G401 (cell line): ENCODE measurements around the gene CCDC167. TPM values are rescaled to one million over a fixed set of nuclear protein-coding genes. Genes with fewer than 3 reads are reported as not detected.

Experiments
- DNase-seq: peaks from one replicate; pipeline ENCODE4 v3.0.0-alpha.2; 2015; ENCODE audit warnings: low spot score
- in situ Hi-C: cut with HindIII; loops from 2 replicates; pipeline ENCODE4 v1.10.0; 2016; ENCODE audit warnings: low sequenced_read_pairs, mixed read lengths
- total RNA-seq: library from RNA; depleted of rRNA; stranded (reverse); fragments of >200 nt; shearing (Covaris generic); gene quantifications from 2 replicates; pipeline ENCODE4 v1.2.3, GENCODE V29; 2014

Gene CCDC167
- total RNA-seq, 1 experiment from 2014 or later: 52.4 TPM

DNA sequence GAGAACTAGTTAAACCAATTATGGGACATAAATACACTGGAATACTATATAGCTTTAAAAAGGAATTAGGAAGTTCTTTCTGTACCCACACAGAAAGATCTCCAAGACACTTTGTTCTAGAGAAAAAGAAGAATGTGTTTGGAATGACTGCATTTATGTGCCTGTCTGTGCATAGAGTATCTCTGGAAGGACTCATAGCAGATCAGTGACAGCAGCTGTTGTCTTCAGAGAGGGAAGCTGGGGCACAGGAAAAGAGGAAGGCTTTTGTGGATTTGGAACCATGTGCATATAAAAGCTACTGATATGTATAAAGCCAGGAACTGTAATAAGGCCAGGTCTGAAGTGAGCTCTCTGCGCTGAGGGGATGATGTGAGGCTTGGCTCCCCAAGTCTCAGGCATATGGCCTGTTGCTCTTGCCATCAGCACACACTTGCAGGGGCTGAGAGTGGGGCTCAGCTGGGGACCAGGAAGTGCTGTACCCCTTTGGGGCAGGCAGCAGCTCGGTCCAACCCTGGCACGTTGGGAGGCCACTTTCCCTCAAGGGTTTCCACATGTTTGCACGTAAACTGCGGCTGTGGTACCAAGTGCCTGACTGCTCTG, 31.8 kb upstream of the CCDC167 start:
- peak; percentile 22 for DNase-seq
- in situ Hi-C loops: no loop called here

DNA sequence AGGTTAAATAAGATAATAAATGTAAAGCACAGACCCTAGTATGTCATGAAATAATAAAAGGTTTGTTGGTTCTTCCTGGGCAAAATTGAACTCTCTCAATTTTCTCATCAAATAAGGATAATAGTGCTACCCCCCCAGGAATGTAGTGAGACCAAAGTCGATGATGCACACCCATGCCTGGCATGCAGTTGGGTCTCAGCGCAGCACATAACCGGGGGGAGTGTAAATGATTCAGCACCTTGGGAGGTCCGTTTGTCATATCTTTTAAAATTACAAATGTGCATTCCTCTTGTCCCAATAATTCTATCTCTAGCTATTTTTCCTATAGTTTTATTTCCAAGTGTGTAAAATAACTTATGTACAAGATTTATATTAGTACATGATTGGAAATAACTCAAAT, 31.3 kb upstream of the CCDC167 start:
- in situ Hi-C loops: no loop called here

DNA sequence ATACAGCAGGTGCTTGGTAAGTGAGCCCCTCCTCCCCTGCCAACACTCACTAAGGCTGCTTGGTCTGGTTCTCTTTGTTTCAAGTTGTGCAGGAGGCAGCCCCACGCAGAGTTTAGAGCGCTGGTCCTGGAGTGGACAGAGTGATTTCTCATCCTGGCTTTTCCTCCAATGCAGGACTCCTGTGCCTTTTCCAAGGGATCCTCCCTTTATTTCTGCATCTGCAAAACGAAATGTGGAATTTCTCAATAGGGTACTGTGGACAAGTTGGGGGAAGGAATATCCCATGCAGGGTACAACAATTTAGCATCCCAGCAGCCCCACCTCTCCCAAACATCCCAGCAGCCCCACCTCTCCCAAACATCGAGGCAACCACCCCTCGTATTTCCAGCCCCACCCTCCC, 30.6 kb upstream of the CCDC167 start:
- no peak for DNase-seq
- in situ Hi-C loops: no loop called here

More for the DNA sequence above, 31.3 kb upstream of the CCDC167 start:
- no peak for DNase-seq

DNA sequence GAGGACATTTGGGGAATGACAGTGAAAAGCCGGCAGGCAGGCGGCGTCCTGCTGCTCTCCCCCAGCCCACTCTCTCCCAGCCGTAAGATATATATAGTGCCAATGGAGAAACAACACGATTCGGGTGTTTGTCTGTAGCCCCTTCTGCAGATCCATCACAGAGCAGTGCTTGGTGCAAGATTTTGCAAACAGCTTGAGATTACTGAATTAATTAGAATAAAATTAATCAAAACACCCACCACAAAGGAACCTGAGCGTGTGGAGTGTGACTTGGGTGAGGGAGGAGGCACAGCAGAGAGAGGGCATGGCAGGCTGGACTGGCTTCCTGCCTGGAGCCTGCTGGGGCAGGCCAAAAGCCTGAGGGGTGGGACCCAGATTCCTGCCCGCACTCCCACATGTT, 28.8 kb upstream of the CCDC167 start:
- in situ Hi-C loops: no loop called here

DNA sequence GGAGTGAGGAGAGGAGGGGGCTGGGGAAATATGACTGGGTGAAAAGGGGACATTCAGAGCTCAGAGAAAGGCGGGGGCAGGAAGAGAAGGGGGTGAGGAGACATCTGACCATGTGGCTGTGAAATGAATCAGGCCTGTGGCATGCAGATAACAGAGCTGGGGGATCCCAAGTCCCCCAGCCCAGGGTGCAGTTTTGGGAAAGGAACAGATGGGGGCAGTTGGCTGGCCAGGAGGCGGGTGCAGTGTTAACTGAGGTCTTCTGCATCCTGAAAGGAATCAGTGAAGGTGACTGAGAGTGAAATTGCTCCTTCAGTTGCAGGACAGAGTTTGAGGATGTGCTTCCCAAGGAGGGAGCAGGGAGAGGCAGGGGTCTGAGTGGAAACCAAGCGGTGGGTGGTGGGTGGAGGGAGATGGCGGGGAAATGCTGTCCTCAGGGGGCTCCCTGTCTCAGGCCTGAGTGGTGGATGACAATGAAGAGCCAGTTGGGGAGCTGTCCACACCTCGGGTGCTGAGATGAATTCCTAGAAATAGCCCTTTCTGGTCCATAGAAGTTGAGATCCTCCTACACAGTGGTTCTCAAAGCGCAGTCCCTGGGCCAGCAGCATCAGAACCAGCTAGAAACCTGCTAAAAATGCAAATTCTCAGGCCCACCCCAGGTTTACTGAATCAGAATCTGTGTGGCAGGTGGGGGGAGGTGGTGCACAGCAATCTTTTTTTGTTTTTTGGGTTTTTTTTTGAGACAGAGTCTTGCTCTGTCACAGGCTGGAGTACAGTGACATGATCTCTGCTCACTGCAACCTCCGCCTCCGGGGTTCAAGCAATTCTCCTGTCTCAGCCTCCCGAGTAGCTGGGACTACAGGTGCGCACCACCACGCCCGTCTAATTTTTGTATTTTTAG, 26.0 kb upstream of the CCDC167 start:
- in situ Hi-C loops: no loop called here
- no peak for DNase-seq

More for the DNA sequence above, 28.8 kb upstream of the CCDC167 start:
- DNase-seq: no peak

DNA sequence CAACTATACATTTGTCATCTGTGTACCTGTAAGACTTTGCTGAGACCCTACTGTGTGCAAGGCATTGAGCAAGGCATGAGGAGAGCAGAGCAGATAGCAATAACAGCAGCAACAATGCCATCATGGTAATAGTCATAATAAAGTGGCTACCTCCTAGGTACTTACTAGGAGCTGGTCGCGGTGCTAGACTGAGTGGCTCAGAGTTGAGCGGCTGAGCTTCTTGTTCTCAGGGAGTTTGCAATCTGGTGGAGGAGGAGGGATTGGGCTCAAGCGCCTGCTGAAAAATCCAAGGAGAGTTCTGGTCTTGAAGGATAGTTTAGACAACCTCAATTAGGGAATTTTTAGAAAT, 25.3 kb upstream of the CCDC167 start:
- no peak for DNase-seq
- in situ Hi-C loops: no loop called here

DNA sequence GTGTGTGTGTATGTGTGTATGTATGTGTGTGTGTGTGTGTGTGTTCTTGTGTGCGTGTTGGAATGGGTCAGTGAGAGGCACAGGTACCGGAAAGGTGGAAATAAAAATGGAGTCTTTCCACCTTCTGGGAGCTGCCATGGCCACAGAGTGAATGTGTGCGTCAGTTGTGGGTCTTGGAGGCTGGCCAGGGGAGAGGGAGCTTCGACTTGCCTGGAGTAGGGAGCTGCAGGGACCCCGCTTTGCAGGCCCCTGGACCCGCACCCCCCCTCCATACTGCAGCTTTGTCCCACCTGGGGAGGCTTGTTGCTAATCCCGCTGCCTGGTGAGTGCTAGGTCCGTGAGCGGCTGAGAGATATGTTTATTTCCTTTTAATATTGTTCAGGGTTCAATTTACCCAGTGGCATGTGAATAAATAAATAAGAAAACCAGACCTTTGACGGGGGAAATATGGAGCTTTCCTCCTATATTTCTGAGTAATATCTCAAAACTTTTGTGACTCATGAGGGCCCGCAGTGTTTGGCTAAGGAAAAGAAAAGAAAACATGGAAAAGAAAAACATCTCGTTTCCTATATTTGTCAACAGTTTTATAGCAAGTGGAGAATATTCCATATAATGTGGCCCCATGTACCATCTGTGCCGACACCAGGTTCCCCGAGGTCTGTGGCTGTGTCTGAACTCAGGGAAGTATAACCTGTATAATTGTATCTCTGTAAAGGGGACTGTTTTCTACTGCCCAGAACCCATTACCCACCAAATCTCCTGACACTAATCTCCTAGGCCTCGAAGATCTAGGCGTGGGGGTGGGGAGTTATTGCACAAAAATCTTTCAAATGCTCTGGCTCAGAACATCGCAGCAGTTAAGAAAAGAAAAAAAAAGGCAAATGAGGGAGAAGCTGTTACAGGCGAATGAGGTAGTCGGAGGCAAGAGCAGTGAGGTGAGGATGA, 24.6 kb upstream of the CCDC167 start:
- DNase-seq: no peak
- in situ Hi-C loops: no loop called here

DNA sequence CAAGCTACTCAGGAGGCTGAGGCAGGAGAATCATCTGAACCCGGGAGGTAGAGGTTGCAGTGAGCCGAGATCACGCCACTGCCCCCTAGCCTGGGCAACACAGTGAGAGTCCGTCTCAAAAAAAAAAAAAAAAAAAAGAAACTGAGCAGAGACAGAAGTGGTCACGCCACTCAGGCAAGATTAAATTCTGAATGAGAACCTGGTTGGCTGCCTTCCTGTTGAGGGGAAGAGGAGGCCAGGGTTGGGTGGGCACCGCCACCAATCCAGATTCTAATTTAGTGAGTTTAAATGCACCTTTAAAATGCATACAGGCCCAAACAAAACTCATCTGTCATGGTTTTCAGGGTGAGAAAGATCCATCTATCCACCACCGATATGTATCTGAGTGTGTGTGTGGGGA, 23.7 kb upstream of the CCDC167 start:
- no peak for DNase-seq
- in situ Hi-C loops: no loop called here

DNA sequence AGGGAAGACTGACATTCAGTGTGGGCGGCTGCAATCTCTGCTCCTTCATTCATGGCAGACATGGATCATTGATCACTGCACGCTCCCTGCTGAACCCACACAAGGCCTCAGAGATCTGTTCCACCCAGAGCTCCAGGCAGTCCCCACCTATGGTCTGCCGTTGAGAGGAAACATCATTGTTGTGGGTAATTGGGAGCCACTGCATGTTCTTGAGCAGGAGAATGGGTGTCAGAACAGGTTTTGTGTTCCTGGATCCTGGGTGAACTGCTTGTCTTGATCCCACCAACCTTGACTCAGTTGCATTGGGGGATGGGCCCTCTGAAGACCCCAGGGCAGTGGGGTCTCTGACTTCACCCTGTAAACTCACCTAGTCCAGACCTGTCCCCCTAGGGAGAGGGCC, 23.1 kb upstream of the CCDC167 start:
- in situ Hi-C loops: no loop called here

DNA sequence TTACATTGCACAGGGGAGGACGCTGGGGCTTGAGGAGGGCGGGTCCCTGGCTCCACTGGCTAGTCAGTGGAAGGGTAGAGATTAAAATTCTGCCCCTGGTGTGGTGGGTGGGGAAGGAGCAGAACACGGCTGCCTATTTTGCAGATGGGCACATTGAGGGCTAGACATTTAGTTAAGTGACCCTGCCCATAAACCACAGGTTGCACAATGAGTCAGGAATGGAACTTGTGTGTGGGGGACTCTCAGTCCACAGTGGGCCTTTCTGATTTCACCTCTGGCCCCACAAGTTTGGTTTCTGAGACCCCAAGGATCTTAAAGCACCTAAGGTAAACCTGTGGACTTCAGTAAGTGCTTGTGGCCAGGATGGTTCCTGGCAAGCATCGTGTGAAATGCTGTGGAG, 22.0 kb upstream of the CCDC167 start:
- in situ Hi-C loops: no loop called here
- DNase-seq: no peak

More for the DNA sequence above, 23.1 kb upstream of the CCDC167 start:
- no peak for DNase-seq

DNA sequence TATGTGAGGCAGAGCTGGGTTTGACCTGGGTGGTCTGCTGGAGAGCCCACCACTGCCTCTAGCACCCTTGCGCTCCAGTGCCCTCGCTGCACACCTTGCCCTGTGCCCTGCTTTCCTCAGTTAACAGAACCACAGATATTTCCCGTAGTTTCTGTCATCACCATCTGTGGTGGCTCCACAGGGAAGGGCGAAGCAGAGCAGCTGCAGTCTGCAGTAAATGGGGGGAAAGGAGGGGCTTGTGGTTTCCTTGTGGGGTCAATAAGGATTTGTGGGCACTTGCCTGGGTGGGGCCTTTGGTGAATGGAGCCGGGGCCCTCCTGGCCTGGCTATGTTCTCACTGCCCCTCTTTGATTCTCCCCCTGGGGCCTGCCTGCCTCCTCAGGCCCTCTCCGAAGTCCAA, 21.2 kb upstream of the CCDC167 start:
- DNase-seq: no peak
- in situ Hi-C loops: no loop called here

DNA sequence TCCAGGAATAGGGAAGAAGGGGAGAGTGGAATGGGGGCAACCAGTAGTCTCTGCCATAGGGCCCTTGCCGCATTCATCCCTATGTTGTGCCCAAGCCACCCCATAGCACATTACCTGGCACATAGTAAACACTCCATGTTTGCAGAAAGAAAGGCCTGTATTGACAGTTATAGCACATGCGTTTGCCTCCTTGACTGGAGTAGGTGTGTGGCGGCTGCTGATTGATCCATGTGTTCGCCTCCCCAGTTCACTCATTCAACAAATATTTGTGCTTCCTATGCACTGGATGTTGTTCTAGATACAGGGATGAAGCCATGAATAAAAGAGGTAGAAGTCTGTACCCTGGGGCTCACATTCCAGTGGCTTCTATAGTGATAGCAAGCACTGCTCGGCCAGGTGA, 19.8 kb upstream of the CCDC167 start:
- DNase-seq: no peak
- in situ Hi-C loops: no loop called here

DNA sequence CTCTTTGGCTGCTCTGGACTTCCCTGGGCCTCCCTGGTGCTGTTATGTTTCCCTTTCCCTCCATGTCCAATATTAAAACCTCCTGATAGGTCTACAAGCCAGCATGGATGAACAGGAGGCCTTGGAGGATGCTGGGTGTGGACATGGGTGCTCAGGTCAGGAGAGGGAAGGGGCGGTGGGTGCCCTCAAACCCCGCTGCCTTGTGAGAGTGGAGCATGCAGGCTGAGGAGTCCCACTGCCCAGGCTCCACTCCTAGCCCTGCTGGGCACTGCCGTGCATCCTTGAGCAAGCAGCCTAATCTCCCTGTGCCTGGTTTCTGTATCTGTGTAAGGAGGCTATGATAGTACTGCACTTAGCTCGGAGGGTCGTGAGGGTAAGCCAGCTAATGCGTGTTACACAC, 18.4 kb upstream of the CCDC167 start:
- in situ Hi-C loops: no loop called here
- no peak for DNase-seq

DNA sequence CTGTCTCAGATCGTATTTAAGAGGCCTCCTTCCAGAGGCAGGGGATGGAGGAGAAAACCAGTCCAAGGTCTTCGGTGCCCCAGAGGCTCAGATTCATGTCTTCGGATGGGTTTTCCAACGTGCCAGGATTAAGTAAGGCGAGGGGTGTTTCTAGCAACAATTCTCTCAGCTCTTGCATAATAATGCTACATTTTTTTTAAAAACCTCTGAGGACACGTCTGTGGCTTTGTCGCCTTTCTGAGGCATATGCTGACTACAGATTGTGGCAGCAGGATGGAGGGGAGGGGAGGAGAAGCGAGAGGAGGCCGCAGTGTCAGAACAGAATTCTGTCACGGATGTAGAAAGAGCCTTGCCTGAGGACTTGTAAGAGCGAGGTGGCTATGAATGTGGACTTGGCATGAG, 17.7 kb upstream of the CCDC167 start:
- in situ Hi-C loops: no loop called here
- DNase-seq: peak; percentile 92

DNA sequence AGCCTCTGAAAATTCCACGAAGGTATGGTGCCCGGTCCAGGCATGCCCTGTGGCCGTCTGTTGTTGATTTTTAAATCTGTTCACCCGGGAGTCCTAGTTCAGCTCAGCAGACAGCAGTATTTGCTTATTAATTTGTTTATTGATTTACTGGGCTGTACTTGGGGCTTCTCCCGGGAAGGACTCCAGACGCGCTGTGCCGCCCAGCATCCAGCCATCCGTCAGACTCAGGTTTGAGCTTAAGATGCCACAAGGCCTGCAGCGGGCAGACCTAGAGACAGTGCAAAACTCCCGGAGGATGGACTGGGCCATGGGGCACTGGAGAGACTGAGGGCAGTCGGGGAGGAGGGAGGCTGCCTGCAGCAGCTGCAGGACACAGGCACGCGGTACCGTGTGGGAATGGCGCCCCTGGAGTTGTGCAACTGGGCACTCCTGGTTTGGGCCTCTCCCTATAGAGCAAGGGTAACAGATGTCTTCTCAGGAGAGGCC, 17.3 kb upstream of the CCDC167 start:
- peak; percentile 34 for DNase-seq

DNA sequence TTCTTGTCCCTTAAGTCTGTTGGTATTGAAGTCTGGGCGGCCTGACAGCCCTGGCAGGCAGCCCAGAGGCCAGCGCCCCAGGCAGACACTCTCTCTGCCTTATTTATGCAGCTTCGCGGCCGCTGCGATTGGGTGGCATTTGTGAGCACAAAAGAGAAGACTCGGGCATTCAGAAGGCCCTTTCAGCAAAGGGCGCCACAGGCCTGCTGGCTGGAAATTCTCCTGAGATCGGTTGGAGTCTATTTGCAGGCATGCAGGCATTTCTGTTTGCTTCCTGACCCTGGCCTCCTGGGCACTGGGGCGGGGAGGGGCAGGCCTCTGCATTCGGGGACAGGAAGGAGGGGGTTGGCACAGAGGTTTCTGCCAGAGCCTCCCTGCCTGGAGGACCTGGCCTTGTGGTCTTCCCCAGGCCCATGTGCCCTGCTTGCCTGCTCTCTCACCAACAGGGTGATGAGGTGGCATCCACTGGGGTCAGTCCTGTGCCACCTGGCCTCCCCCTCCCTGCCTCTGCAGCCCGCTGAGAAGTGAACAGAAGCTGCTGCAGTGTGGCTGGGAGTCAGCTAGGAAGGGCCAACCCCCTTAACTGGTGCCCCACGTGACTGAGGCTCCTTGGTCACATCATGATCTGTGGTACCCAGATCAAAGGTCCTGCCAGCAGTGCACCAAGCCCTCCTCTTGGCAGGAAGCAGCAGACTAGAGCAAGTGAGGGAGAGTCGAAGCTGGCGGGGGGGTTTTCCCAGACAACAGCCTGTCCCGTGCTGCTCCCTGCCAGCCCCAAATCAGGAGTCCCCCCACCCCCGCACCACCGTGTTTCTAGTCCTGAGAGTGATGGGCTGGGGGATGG, 16.6 kb upstream of the CCDC167 start:
- in situ Hi-C loops: no loop called here
- DNase-seq: peak; percentile 83

More for the DNA sequence above, 17.3 kb upstream of the CCDC167 start:
- in situ Hi-C loops: no loop called here

DNA sequence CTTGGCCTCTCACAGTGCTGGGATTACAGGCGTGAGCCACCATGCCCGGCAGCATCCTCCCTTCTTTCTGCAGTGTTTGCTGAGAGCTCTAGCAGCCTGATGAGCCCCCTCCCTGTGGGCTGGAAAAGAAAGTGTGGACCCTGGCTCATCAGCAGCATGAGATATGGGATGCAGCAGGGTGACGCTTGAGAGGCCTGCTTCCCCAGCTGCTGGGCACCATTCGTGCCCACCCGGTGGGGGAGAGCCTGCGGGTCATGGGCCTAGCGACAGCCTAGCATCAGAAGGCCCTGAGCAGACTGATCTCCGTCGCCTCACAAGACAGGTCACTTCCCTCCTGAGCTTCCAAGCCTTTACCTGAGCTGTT, 16.0 kb upstream of the CCDC167 start:
- no peak for DNase-seq
- in situ Hi-C loops: no loop called here

DNA sequence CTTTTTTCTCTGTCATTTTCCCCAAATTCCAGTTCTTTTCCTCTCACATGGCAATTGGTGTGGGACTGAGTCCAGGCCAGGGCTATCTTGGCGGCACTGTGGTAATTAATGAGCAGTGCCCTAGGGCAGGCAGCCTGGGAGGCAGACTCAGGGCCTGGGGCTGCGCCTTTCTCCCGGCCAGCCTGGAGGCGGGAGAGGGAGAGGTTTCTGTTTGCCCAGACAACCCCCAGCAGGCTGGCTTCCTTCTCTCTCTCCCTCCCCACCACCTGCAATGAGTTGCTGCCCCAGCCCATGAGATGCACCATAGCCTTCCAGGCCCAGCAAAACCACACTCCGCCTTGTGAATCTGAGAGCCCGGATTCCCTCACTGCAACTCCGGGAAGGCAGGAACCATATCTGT, 15.1 kb upstream of the CCDC167 start:
- in situ Hi-C loops: no loop called here
- DNase-seq: no peak

DNA sequence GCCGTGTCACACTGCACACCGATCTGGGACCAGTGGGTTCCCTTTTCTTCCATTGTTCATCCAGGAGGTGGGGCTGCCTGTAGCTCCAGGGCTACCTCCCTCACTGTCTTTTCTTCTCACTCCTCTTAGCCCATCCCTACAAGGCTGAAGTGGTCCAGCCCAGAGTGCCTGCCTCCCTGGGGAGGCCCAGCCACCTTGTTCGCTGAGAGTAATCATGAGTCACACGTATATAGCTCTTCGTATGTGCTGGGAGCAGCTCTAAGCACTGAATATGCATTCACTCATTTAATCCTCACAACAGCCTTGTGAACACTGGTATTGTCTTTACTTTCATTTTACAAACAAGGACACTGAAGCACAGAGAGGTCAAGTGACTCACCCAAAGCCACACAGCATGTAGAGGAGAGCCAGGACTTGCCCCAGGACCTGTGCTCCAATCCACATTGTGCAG, 14.7 kb upstream of the CCDC167 start:
- no peak for DNase-seq
- in situ Hi-C loops: no loop called here
